G401 (cell line): ENCODE measurements around the gene TTC12. TPM values are rescaled to one million over a fixed set of nuclear protein-coding genes. Genes with fewer than 3 reads are reported as not detected.

Source experiments
- total RNA-seq: library from RNA; depleted of rRNA; stranded (reverse); fragments of >200 nt; shearing (Covaris generic); gene quantifications from 2 replicates; pipeline ENCODE4 v1.2.3, GENCODE V29; 2014; rRNA removed

Gene TTC12
- total RNA-seq, 1 experiment from 2014 or later: 19.2 TPM

Other genes with a start within 250 kb of the TTC12 start
- gene ANKK1, start 73.2 kb downstream of the TTC12 start, total RNA-seq: not detected in 2 replicates
- not detected in 2 replicates for gene DRD2, start 160.8 kb downstream of the TTC12 start, total RNA-seq